A549 (cell line): ENCODE data around the gene EIF4G2. TPM values are rescaled to one million over a fixed set of nuclear protein-coding genes. Genes with fewer than 3 reads are reported as not detected.

Source experiments
- ATAC-seq, 2 experiments: fragments of 200-7000 bp in 1 of 2; fragments of >200 bp in 1 of 2; cut with Nextera tagmentation in 1 of 2; cut with Tn5 transposase in 1 of 2; 3 replicates each; pipeline versions ENCODE4 v1.8.0 to v1.9.1; 2018 to 2020; ENCODE audit warnings: mild to moderate bottlenecking in 1 of 2, moderate library complexity in 1 of 2
- CTCF ChIA-PET: fragments of 300-600 bp; sonication (Branson Sonifier 250); formaldehyde crosslinking; extraction: SDS; loops from one replicate; lab custom pipeline; 2021; ENCODE audit warnings: antibody characterized with exemption, inconsistent platforms; lab: Yijun Ruan, JAX
- POLR2A ChIA-PET: fragments of 350-600 bp; formaldehyde crosslinking; extraction: SDS; loops from one replicate; lab custom pipeline; 2021; ENCODE audit warnings: antibody characterized with exemption, inconsistent platforms; lab: Yijun Ruan, JAX
- DNase-seq, 2 experiments: peaks; one replicate each; pipeline versions ENCODE4 v3.0.0 to v3.0.0-alpha.2; 2011 to 2016; ENCODE audit warnings: low read depth in 1 of 2, low spot score in 1 of 2
- FAIRE-seq: peaks from 2 replicates; lab custom pipeline; 2011; peaks lifted over from hg19 to GRCh38; lab: Jason Lieb, UNC
- H3K27ac ChIP-seq, 2 experiments: fragments of >200 bp; sonication (Bioruptor Twin); formaldehyde crosslinking; 3 replicates each; pipeline ENCODE4 v1.5.1; 2016 to 2017
- H3K4me1 ChIP-seq: fragments of >200 bp; sonication (Bioruptor Twin); formaldehyde crosslinking; 3 replicates; pipeline ENCODE4 v1.6.1; 2016
- H3K4me2 ChIP-seq: fragments of >200 bp; sonication (Bioruptor Twin); formaldehyde crosslinking; 3 replicates; pipeline ENCODE4 v1.6.1; 2016
- H3K4me3 ChIP-seq: fragments of >200 bp; sonication (Bioruptor Twin); formaldehyde crosslinking; 3 replicates; pipeline ENCODE4 v1.5.1; 2016
- H3K9me3 ChIP-seq: fragments of >200 bp; sonication (Bioruptor Twin); formaldehyde crosslinking; 3 replicates; pipeline ENCODE4 v1.6.1; 2016
- BHLHE40 ChIP-seq: IDR thresholded peaks from 2 replicates; pipeline ENCODE4 v1.6.1; 2012; ENCODE audit warnings: low read depth, low read length, inconsistent platforms
- CBX2 ChIP-seq: fragments of 200-600 bp; sonication (generic); IDR thresholded peaks from 2 replicates; pipeline ENCODE4 v1.6.1; 2016; ENCODE audit warnings: low read depth, mild to moderate bottlenecking, borderline replicate concordance
- CTCF ChIP-seq: fragments of >200 bp; sonication (Bioruptor Twin); formaldehyde crosslinking; IDR thresholded peaks from 3 replicates; pipeline ENCODE4 v1.5.1; 2016
- E2F6 ChIP-seq: IDR thresholded peaks from 2 replicates; pipeline ENCODE4 v1.6.1; 2012; ENCODE audit warnings: low read depth, borderline replicate concordance
- FOSB ChIP-seq: fragments of 250-450 bp; sonication (Bioruptor Pico); IDR thresholded peaks from 2 replicates; pipeline ENCODE4 v1.5.0; 2020; ENCODE audit warnings: mild to moderate bottlenecking, moderate library complexity
- FOSL2 ChIP-seq, 2 experiments: fragments of 450-650 bp in 1 of 2; fragments of >200 bp in 1 of 2; sonication (Bioruptor Twin) in 1 of 2; formaldehyde crosslinking; IDR thresholded peaks; 2 replicates each; pipeline versions ENCODE4 v1.5.0 to v1.6.1; 2016 to 2020; ENCODE audit warnings: mild to moderate bottlenecking in 1 of 2, moderate library complexity in 1 of 2
- FOXS1 ChIP-seq: fragments of 250-450 bp; sonication (Bioruptor Pico); IDR thresholded peaks from 2 replicates; pipeline ENCODE4 v1.5.0; 2020; ENCODE audit warnings: mild to moderate bottlenecking, moderate library complexity
- HDAC2 ChIP-seq: fragments of 200-600 bp; sonication (generic); IDR thresholded peaks from 2 replicates; pipeline ENCODE4 v1.6.1; 2016
- HOXB5 ChIP-seq: fragments of 250-450 bp; sonication (Bioruptor Pico); IDR thresholded peaks from 2 replicates; pipeline ENCODE4 v1.5.0; 2020; ENCODE audit warnings: mild to moderate bottlenecking, moderate library complexity
- KDM5A ChIP-seq: fragments of 200-600 bp; sonication (generic); IDR thresholded peaks from 2 replicates; pipeline ENCODE4 v1.6.1; 2016; ENCODE audit warnings: antibody characterized with exemption, mild to moderate bottlenecking
- MAX ChIP-seq: IDR thresholded peaks from 2 replicates; pipeline ENCODE4 v1.6.1; 2012
- RAD21 ChIP-seq, 2 experiments: fragments of >200 bp in 1 of 2; sonication (Bioruptor Twin) in 1 of 2; formaldehyde crosslinking in 1 of 2; IDR thresholded peaks in 1 of 2; conservative IDR thresholded peaks in 1 of 2; 2 replicates in 1 of 2; 3 replicates in 1 of 2; pipeline ENCODE4 v1.6.1; 2012 to 2018; ENCODE audit warnings: inconsistent platforms in 1 of 2
- RARB ChIP-seq: fragments of 250-450 bp; sonication (Bioruptor Pico); IDR thresholded peaks from 2 replicates; pipeline ENCODE4 v1.8.0; 2021; ENCODE audit warnings: mild to moderate bottlenecking, moderate library complexity
- TFCP2L1 ChIP-seq: fragments of 250-450 bp; sonication (Bioruptor Pico); IDR thresholded peaks from 2 replicates; pipeline ENCODE4 v1.5.0; 2021; ENCODE audit warnings: mild to moderate bottlenecking
- WGBS: methylation state at CpG from one replicate; pipeline ENCODE4 v1.1.6; 2017; ENCODE audit errors: missing lambda C conversion rate; 5-methylcytosine and 5-hydroxymethylcytosine counted together
- polyA plus RNA-seq, 4 experiments: library from polyadenylated mRNA; depleted of rRNA in 3 of 4; stranded (reverse); fragments of >200 nt; fragmentation: RNase III in 1 of 4; extraction: RNeasy Plus Mini Kit Qiagen cat#74134 plus additional on column Dnase treatment in 1 of 4; gene quantifications; 2 replicates in 3 of 4; 3 replicates in 1 of 4; pipeline ENCODE4 v1.2.3, GENCODE V29; 2011 to 2017
- TF ChIP-seq, protein P1 (sequence below): fragments of 150-350 bp; IDR thresholded peaks from 2 replicates; pipeline ENCODE4 v1.6.1; 2014; ENCODE audit warnings: low read depth, mild to moderate bottlenecking, low read length

EIF4G2 gene
- polyA plus RNA-seq, 2 of the 4 experiments (the other 2 are of a cell fraction), result 901 to 1,171 TPM

DNA sequence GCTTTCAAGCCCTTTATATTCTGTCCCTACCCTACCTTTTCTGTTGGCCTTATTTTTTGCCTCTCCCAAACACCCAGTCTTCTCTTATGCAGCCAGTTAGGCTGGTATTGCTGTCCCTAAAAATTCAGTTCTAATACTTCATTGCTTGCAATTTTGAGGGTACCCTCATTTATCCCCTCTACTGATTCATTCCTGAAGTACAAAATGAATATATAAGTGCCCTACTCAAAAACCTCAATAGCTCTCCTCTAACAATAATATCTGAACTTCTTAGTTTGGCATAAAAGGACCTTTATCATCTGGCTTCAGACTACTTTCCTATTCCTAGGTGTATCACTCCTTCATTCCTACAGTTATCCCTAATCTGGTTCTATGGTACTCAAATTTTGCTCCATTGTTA lies 5.2 kb upstream of the EIF4G2 start:
- ChIA-PET POLR2A (interaction anchor here (1.4 kb wide), 1 partner anchor 44 kb away, joined by 3 read pairs; the partner anchor contains the start of gene ZBED5), CTCF (interaction anchor here (0.7 to 2.6 kb wide), 3 partner anchors 21 to 44 kb away, joined by 3 to 10 read pairs (median 3); partner anchors contain the start of gene ZBED5)
- no peak overlapping the region for H3K27ac ChIP-seq
- DNase-seq, result no peak
- no peak for ATAC-seq
- TF ChIP-seq RARB, result no peak
- no peak for TF ChIP-seq HDAC2
- no peak overlapping the region for H3K4me3 ChIP-seq
- H3K4me1 ChIP-seq, result peaks cover 20% of the 10 kb centered on the region; the same call in 2 of the 3 replicates
- no peak for FAIRE-seq
- H3K9me3 ChIP-seq, result no peaks in the 10 kb centered on the region
- no peak overlapping the region for H3K4me2 ChIP-seq

- TF ChIP-seq, protein P1, sequence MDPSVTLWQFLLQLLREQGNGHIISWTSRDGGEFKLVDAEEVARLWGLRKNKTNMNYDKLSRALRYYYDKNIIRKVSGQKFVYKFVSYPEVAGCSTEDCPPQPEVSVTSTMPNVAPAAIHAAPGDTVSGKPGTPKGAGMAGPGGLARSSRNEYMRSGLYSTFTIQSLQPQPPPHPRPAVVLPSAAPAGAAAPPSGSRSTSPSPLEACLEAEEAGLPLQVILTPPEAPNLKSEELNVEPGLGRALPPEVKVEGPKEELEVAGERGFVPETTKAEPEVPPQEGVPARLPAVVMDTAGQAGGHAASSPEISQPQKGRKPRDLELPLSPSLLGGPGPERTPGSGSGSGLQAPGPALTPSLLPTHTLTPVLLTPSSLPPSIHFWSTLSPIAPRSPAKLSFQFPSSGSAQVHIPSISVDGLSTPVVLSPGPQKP, result no peak
- 0 out of 2 replicates have a peak, but pooled peaks have one; percentile 40 for TF ChIP-seq HOXB5 (CRISPR knock-in tag)
- no peak for TF ChIP-seq BHLHE40
- no peak for TF ChIP-seq RARB
- no peak for TF ChIP-seq CBX2
- peak; percentile 59; the same call in 1 of the 2 replicates for TF ChIP-seq HDAC2
- TF ChIP-seq CTCF, result no peak
- TF ChIP-seq FOSL2 (IDR thresholded peaks at IDR 0.05), result no peak
- TF ChIP-seq FOSL2 (CRISPR knock-in tag; IDR thresholded peaks at IDR 0.05), result no peak
- TF ChIP-seq TFCP2L1 (CRISPR knock-in tag), result no peak
- TF ChIP-seq KDM5A, result no peak
- peak; percentile 71; the same call in 1 of the 2 replicates for TF ChIP-seq E2F6
- TF ChIP-seq FOSB (CRISPR knock-in tag), result no peak
- peak; percentile 33; the same call in 1 of the 2 replicates for TF ChIP-seq MAX
- CTCF ChIA-PET, result interaction anchor here (0.8 to 3.3 kb wide), 19 partner anchors 8 to 978 kb away, joined by 3 to 30 read pairs (median 5); partner anchors contain the start of gene ZBED5
- ATAC-seq (peak; percentile 57 to 67), FAIRE-seq (no peak), DNase-seq (peak; percentile 58 to 61)
- POLR2A ChIA-PET, result interaction anchor here (0.6 to 4.4 kb wide), 69 partner anchors 8 to 1277 kb away, joined by 3 to 141 read pairs (median 5); partner anchors contain the start of genes AMPD3, CTR9, GALNT18 and RNF141
- peak overlapping the region; percentile 95 to 98 for H3K27ac ChIP-seq
- H3K4me1 ChIP-seq, result peaks cover 35% of the 10 kb centered on the region
- peak overlapping the region; percentile 86 for H3K4me2 ChIP-seq
- H3K9me3 ChIP-seq, result no peaks in the 10 kb centered on the region
- 3% methylated on average over 22 of the region's 29 CpGs for WGBS
- peak overlapping the region; percentile 97 for H3K4me3 ChIP-seq
Measured at GRCh38 chr11:10809373-10810160, 841 bp upstream of the EIF4G2 start.

DNA sequence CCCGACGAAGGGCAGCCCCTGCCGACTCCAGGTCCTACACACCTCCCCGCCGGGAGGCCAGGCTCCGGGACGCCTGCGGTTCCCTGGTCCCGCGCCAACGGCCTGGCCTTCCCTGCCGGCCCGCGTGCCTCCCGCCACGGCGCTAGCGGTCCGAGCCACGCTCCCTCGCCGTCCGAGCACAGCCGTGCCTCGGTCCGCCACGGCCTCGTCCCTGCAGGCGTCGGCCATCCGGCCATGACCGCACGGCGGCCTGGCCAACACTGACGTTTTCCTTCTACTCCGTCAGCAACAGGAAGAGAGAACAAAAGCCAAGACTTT lies 532 bp downstream of the EIF4G2 start:
- H3K4me1 ChIP-seq, result peaks cover 49% of the 10 kb centered on the region
- peak overlapping the region; percentile 97 for H3K4me3 ChIP-seq
- ChIA-PET CTCF (interaction anchor here (0.9 to 3.3 kb wide), 8 partner anchors 9 to 126 kb away, joined by 4 to 30 read pairs (median 7); no protein-coding TSS in a partner anchor), POLR2A (interaction anchor here (0.7 to 4.4 kb wide), 48 partner anchors 9 to 1153 kb away, joined by 3 to 141 read pairs (median 8); partner anchors contain the start of genes CTR9, GALNT18 and ZBED5)
- TF ChIP-seq KDM5A, result peak; percentile 90
- no peak for TF ChIP-seq RAD21 (conservative IDR thresholded peaks at IDR 0.05 in 1 of 2, IDR thresholded peaks at IDR 0.05 in 1 of 2)
- TF ChIP-seq, protein P1, result no peak
- no peak for TF ChIP-seq FOXS1 (CRISPR knock-in tag)
- FAIRE-seq (no peak), DNase-seq (no peak), ATAC-seq (peak; percentile 2 to 20; a peak in 3 of 6 replicates)
- H3K27ac ChIP-seq, result peak overlapping the region; percentile 95 to 99
- peak overlapping the region; percentile 96 for H3K4me2 ChIP-seq
- WGBS, result under 1% methylated on average over 33 of the region's 36 CpGs
- H3K9me3 ChIP-seq, result no peaks in the 10 kb centered on the region
